GM12865 (cell line): ENCODE data around the gene FOXP1.

ENCODE experiments used
- DNase-seq: peaks from one replicate; pipeline ENCODE4 v3.0.0; 2010; ENCODE audit warnings: low read depth
- H3K4me3 ChIP-seq: 2 replicates; pipeline ENCODE4 v1.5.1; 2011; ENCODE audit warnings: mild to moderate bottlenecking, low read depth, low read length, control low read depth
- CTCF ChIP-seq: IDR thresholded peaks from 2 replicates; pipeline ENCODE4 v1.5.1; 2011; ENCODE audit warnings: low read length, control low read depth, low read depth, inconsistent platforms; ENCODE audit not compliant: insufficient read depth; ENCODE audit errors: missing control alignments

Gene FOXP1

GRCh38 chr3:71302604-71303003, 280.9 kb downstream of the FOXP1 start:
- H3K4me3 ChIP-seq, result no peak overlapping the region
- no peak for DNase-seq
- TF ChIP-seq CTCF, result no peak

GRCh38 chr3:71300951-71301393, 282.6 kb downstream of the FOXP1 start:
- H3K4me3 ChIP-seq, result no peak overlapping the region
- TF ChIP-seq CTCF, result no peak
- peak; percentile 4 for DNase-seq

GRCh38 chr3:71299160-71299559, 284.4 kb downstream of the FOXP1 start:
- TF ChIP-seq CTCF, result no peak
- H3K4me3 ChIP-seq, result no peak overlapping the region
- no peak for DNase-seq

GRCh38 chr3:71294919-71295318, 288.6 kb downstream of the FOXP1 start:
- H3K4me3 ChIP-seq, result no peak overlapping the region
- TF ChIP-seq CTCF, result no peak
- DNase-seq, result no peak

GRCh38 chr3:71290301-71290700, 293.2 kb downstream of the FOXP1 start:
- no peak for DNase-seq
- TF ChIP-seq CTCF, result no peak
- H3K4me3 ChIP-seq, result no peak overlapping the region

- TF ChIP-seq CTCF, result no peak
- DNase-seq, result no peak
- no peak overlapping the region for H3K4me3 ChIP-seq
Measured at GRCh38 chr3:71288269-71288930, 295.1 kb downstream of the FOXP1 start.

GRCh38 chr3:71285086-71285485, 298.4 kb downstream of the FOXP1 start:
- no peak overlapping the region for H3K4me3 ChIP-seq
- TF ChIP-seq CTCF, result no peak
- no peak for DNase-seq
